Measurements from ENCODE around the gene AAR2.

- TF ChIP-seq CTCF (IDR thresholded peaks at IDR 0.05): peak; percentile 83 to 96 (median 88)
- TF ChIP-seq POLR2A (IDR thresholded peaks at IDR 0.05): no peak
These were observed 33.4 kb upstream of the AAR2 start for GRCh38 chr20:36202891-36203338.
